Mucosa of stomach (tissue), 1 donor: Measurements from ENCODE around the gene PHC2.

ENCODE experiments used
- H3K27me3 ChIP-seq: one replicate; pipeline ENCODE4 v1.7.0; 2013; ENCODE audit warnings: mild to moderate bottlenecking, low read length; ENCODE audit not compliant: control insufficient read depth, insufficient read depth
- H3K36me3 ChIP-seq: one replicate; pipeline ENCODE4 v1.7.0; 2013; ENCODE audit warnings: low read length; ENCODE audit not compliant: control insufficient read depth, insufficient read depth
- H3K4me1 ChIP-seq: one replicate; pipeline ENCODE4 v1.7.0; 2013; ENCODE audit warnings: mild to moderate bottlenecking, low read length; ENCODE audit not compliant: control insufficient read depth, insufficient read depth
- H3K4me3 ChIP-seq: one replicate; pipeline ENCODE4 v1.7.0; 2013; ENCODE audit warnings: low read length
- H3K9ac ChIP-seq: one replicate; pipeline ENCODE4 v1.7.0; 2013; ENCODE audit warnings: mild to moderate bottlenecking, low read length, moderate library complexity
- H3K9me3 ChIP-seq: one replicate; pipeline ENCODE4 v1.7.0; 2013; ENCODE audit warnings: mild to moderate bottlenecking, low read length, moderate library complexity; ENCODE audit not compliant: control insufficient read depth
- donor health status: Pancreatic carcinoma.

Gene PHC2

DNA sequence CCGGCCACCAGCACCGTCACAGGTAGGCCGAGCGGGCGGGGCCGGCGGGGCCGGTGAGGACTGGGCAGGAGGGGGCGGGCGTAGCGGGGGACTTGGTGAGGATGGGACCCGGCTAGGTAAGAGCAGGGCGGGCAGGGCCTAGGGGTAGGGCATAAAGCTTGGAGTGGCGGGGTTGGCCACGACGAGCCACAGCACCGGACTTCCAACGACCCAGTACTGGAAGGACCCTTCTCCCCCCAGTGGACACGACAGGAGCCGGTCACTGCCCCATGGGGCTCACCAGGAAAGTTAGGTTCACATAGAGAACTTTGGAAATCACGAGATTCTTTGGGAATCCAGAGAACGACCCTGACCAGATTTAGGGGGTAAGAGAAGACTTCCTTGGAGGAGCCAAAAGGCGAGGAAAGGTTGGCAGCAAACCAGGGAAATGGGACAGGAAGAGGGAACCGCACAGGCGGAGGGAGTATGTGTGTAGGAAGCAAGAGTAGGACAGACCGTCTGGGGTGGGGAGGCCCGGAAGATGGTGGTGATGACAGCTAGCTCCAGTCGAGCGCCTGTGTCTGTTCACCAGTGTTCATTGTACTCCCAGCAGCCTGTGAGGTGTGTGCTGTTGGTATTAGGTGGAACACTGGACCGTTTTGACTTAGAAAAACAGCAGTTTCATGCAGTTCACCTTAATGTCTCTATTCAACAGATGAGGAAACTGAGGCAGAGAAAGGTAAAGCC lies 154.2 kb downstream of the PHC2 start:
- Histone ChIP-seq H3K9ac (no peak overlapping the region), H3K9me3 (no peaks in the 10 kb centered on the region), H3K4me1 (no peaks in the 10 kb centered on the region), H3K4me3 (no peak overlapping the region), H3K36me3 (peaks cover 13% of the 10 kb centered on the region), H3K27me3 (no peaks in the 10 kb centered on the region)

GRCh38 chr1:33275706-33276572 lies 155.0 kb downstream of the PHC2 start:
- Histone ChIP-seq H3K9ac (no peak overlapping the region), H3K27me3 (no peaks in the 10 kb centered on the region), H3K4me3 (no peak overlapping the region), H3K36me3 (peaks cover 5% of the 10 kb centered on the region), H3K9me3 (no peaks in the 10 kb centered on the region), H3K4me1 (no peaks in the 10 kb centered on the region)

DNA sequence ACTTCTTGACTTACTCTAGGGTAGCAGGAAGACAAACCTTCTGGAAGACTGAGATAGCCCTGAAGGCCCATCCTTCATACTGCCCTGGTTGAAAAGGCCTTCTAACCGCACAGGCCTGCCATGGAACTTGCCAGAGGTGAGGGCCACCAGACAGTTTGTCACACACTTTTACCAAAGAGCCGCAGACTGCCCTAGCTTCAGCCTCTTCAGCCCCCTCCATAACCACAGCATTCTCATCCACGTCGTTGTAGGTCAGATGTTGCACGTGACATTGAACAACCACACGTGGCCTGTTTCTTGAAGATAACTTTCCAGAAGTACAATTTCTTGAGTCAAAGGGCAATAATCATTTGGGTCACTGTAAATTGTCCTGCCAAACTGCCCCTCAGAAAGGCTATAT lies 155.7 kb downstream of the PHC2 start:
- no peak overlapping the region for H3K4me3 ChIP-seq
- peaks cover 5% of the 10 kb centered on the region for H3K36me3 ChIP-seq
- no peaks in the 10 kb centered on the region for H3K4me1 ChIP-seq
- H3K9me3 ChIP-seq: no peaks in the 10 kb centered on the region
- H3K9ac ChIP-seq: no peak overlapping the region
- H3K27me3 ChIP-seq: no peaks in the 10 kb centered on the region

DNA sequence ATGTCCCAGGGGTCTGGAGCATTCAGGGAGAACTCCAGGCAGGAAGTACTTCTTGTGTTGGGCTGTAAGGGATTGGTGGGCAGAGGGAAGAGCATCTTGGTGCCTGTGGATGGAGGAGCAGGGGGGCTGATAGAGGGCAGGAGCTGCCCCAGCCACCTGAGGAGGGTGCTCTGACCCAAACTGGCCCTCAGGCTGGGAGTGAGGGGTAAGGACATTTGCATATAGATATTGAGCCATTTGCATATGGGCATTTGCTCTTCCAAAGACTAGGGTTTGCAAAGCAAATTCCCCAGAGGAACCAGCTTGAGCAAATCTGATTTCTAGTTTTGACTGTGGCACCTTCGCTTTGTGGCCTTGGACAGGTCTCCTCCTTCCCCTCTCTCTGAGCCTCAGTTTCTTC lies 156.4 kb downstream of the PHC2 start:
- Histone ChIP-seq H3K4me1 (no peaks in the 10 kb centered on the region), H3K9ac (no peak overlapping the region), H3K36me3 (peaks cover 5% of the 10 kb centered on the region), H3K4me3 (no peak overlapping the region), H3K9me3 (no peaks in the 10 kb centered on the region), H3K27me3 (no peaks in the 10 kb centered on the region)

GRCh38 chr1:33273961-33274371 lies 156.9 kb downstream of the PHC2 start:
- peaks cover 5% of the 10 kb centered on the region for H3K36me3 ChIP-seq
- no peak overlapping the region for H3K4me3 ChIP-seq
- no peak overlapping the region for H3K9ac ChIP-seq
- H3K27me3 ChIP-seq: no peaks in the 10 kb centered on the region
- no peaks in the 10 kb centered on the region for H3K9me3 ChIP-seq
- H3K4me1 ChIP-seq: no peaks in the 10 kb centered on the region
